Measurements from ENCODE around the gene MYO5A. TPM values are rescaled to one million over a fixed set of nuclear protein-coding genes. Genes with fewer than 3 reads are reported as not detected.
"Not testable (repeated sequence)": the region's sequence is repeated elsewhere in the genome, so short reads cannot be mapped to it uniquely, and the experiment has no call there.

Gene MYO5A
- total RNA-seq, 4 donors from 2014 or later = 10.9 to 151 (median 17.0) TPM

GRCh38 chr15:52568601-52569585 lies 40.2 kb upstream of the MYO5A start, which contains the start of gene ARPP19:
Gene ARPP19, minus strand, starts transcription at chr15:52569030. Its CDS starts 138 bp downstream, at chr15:52568892.
- in situ Hi-C loops (cut with MboI; ENCODE audit: low pct_ligation_motif_present in 1 of 4, low pct_unique_long_range_greater_than_20kb in 1 of 4, low sequenced_read_pairs in 3 of 4) = no loop called here
- peaks cover 12 to 39% (median 21%) of the 10 kb centered on the region in 4 donors for H3K4me1 ChIP-seq
- H3K36me3 ChIP-seq = no peaks in the 10 kb centered on the region
- peak within 1 kb of the TSS; percentile 94 to 99 (median 96) for H3K27ac ChIP-seq
- intact Hi-C loops (cut with DNase I; ENCODE audit: low total_unique reads) = no loop called here
- H3K9me3 ChIP-seq = no peaks in the 10 kb centered on the region
- TF ChIP-seq CTCF (IDR thresholded peaks at IDR 0.05) (peak in 3 of 5 experiments; percentile 11 to 20 (median 19)), POLR2AphosphoS5 (IDR thresholded peaks at IDR 0.05) (peak; percentile 68 to 90 (median 76)), EP300 (IDR thresholded peaks at IDR 0.05; ENCODE audit: low read depth) (no peak), POLR2A (IDR thresholded peaks at IDR 0.05) (peak; percentile 79)
- 8 to 16% methylated on average over 23 to 57 of the region's 82 CpGs for WGBS, 2 donors (ENCODE audit: low coverage in 1 of 2)
- peak within 1 kb of the TSS; percentile 63 to 87 (median 78) for H3K4me3 ChIP-seq
- no peaks in the 10 kb centered on the region for H3K27me3 ChIP-seq
- peak; percentile 93 for DNase-seq

- peak overlapping the region; percentile 94 to 99 (median 96) for H3K27ac ChIP-seq
- peaks cover 12 to 48% (median 22%) of the 10 kb centered on the region in 4 donors for H3K4me1 ChIP-seq
- peak; percentile 61 for DNase-seq
- 1 to 2% methylated on average over 6 to 25 of the region's 25 CpGs for WGBS, 2 donors (ENCODE audit: low coverage in 1 of 2)
- H3K9me3 ChIP-seq = no peaks in the 10 kb centered on the region
- H3K4me3 ChIP-seq = peak overlapping the region; percentile 63 to 87 (median 78)
- H3K27me3 ChIP-seq = no peaks in the 10 kb centered on the region
- TF ChIP-seq POLR2AphosphoS5 (IDR thresholded peaks at IDR 0.05) = no peak
- TF ChIP-seq POLR2A (IDR thresholded peaks at IDR 0.05) = no peak
- TF ChIP-seq EP300 (IDR thresholded peaks at IDR 0.05; ENCODE audit: low read depth) = no peak
- TF ChIP-seq CTCF (IDR thresholded peaks at IDR 0.05) = no peak
- intact Hi-C loops (cut with DNase I; ENCODE audit: low total_unique reads) (no loop called here), in situ Hi-C loops (cut with MboI; ENCODE audit: low pct_ligation_motif_present in 1 of 4, low pct_unique_long_range_greater_than_20kb in 1 of 4, low sequenced_read_pairs in 3 of 4) (no loop called here)
- H3K36me3 ChIP-seq = no peaks in the 10 kb centered on the region
These were observed 39.4 kb upstream of the MYO5A start for GRCh38 chr15:52567871-52568600.

- intact Hi-C loops (cut with DNase I; ENCODE audit: low total_unique reads) = no loop called here
- Histone ChIP-seq H3K9me3 (no peaks in the 10 kb centered on the region), H3K27ac (peak overlapping the region; percentile 94 to 99 (median 96)), H3K27me3 (no peaks in the 10 kb centered on the region), H3K36me3 (no peaks in the 10 kb centered on the region), H3K4me3 (peak overlapping the region in 2 of 4 donors; percentile 69 to 86), H3K4me1 (peaks cover 15 to 56% (median 22%) of the 10 kb centered on the region in 4 donors)
- in situ Hi-C loops (cut with MboI; ENCODE audit: low pct_ligation_motif_present in 1 of 4, low pct_unique_long_range_greater_than_20kb in 1 of 4, low sequenced_read_pairs in 3 of 4) = no loop called here
- WGBS, 2 donors (ENCODE audit: low coverage in 1 of 2) = 43 to 48% methylated on average over 4 of the region's 4 CpGs
- DNase-seq = no peak
- TF ChIP-seq CTCF (IDR thresholded peaks at IDR 0.05) (no peak), POLR2AphosphoS5 (IDR thresholded peaks at IDR 0.05) (no peak), POLR2A (IDR thresholded peaks at IDR 0.05) (no peak), EP300 (IDR thresholded peaks at IDR 0.05; ENCODE audit: low read depth) (no peak)
These were observed 38.2 kb upstream of the MYO5A start for GRCh38 chr15:52566889-52567288.

- H3K36me3 ChIP-seq; H3K27ac ChIP-seq; intact Hi-C loops (cut with DNase I; ENCODE audit: low total_unique reads); H3K9me3 ChIP-seq; H3K27me3 ChIP-seq; DNase-seq; in situ Hi-C loops (cut with MboI; ENCODE audit: low pct_ligation_motif_present in 1 of 4, low pct_unique_long_range_greater_than_20kb in 1 of 4, low sequenced_read_pairs in 3 of 4); H3K4me3 ChIP-seq: not testable (repeated sequence)
- peaks cover 15 to 66% (median 25%) of the 10 kb centered on the region in 4 donors for H3K4me1 ChIP-seq
- WGBS, 2 donors (ENCODE audit: low coverage in 1 of 2) = 85 to 90% methylated on average over 6 to 13 of the region's 13 CpGs
These were observed 37.0 kb upstream of the MYO5A start for GRCh38 chr15:52565417-52566358.

Data from transverse colon (tissue), 4 donors.